Astrocyte (in vitro differentiated cells and primary cell): ENCODE data around the gene ATP2B2. TPM values are rescaled to one million over a fixed set of nuclear protein-coding genes. Genes with fewer than 3 reads are reported as not detected.

Experiments
- DNase-seq: peaks from one replicate; pipeline ENCODE4 v3.0.0-alpha.2; 2010; ENCODE audit warnings: low read depth
- FAIRE-seq: peaks from 2 replicates; lab custom pipeline; 2011; peaks lifted over from hg19 to GRCh38; lab: Jason Lieb, UNC
- H2AFZ ChIP-seq: 2 replicates; pipeline ENCODE4 v1.6.0; 2012; ENCODE audit warnings: low read depth, low read length, inconsistent platforms
- H3K27ac ChIP-seq: 2 replicates; pipeline ENCODE4 v1.5.1; 2011; ENCODE audit warnings: low read depth, low read length, inconsistent platforms
- H3K27me3 ChIP-seq: 2 replicates; pipeline ENCODE4 v1.6.0; 2011; ENCODE audit warnings: low read length, inconsistent platforms; ENCODE audit not compliant: insufficient read depth
- H3K36me3 ChIP-seq: 2 replicates; pipeline ENCODE4 v1.5.1; 2011; ENCODE audit warnings: low read length, inconsistent platforms; ENCODE audit not compliant: insufficient read depth
- H3K4me1 ChIP-seq: 2 replicates; pipeline ENCODE4 v1.5.1; 2011; ENCODE audit warnings: low read length, inconsistent platforms; ENCODE audit not compliant: insufficient read depth
- H3K4me2 ChIP-seq: 2 replicates; pipeline ENCODE4 v1.6.0; 2012; ENCODE audit warnings: low read length, inconsistent platforms
- H3K4me3 ChIP-seq: 2 replicates; pipeline ENCODE4 v1.5.1; 2011; ENCODE audit warnings: low read depth, mild to moderate bottlenecking, low read length, inconsistent platforms; ENCODE audit not compliant: insufficient read depth
- H3K79me2 ChIP-seq: 2 replicates; pipeline ENCODE4 v1.6.0; 2012; ENCODE audit warnings: mild to moderate bottlenecking, low read length, inconsistent platforms; ENCODE audit not compliant: insufficient read depth
- H3K9ac ChIP-seq: 2 replicates; pipeline ENCODE4 v1.6.0; 2012; ENCODE audit warnings: mild to moderate bottlenecking, low read length, inconsistent platforms
- H3K9me3 ChIP-seq: 2 replicates; pipeline ENCODE4 v1.5.1; 2012; ENCODE audit warnings: low read depth, mild to moderate bottlenecking, low read length, inconsistent platforms; ENCODE audit not compliant: insufficient read depth
- H4K20me1 ChIP-seq: 2 replicates; pipeline ENCODE4 v1.6.0; 2012; ENCODE audit warnings: low read length, inconsistent platforms; ENCODE audit not compliant: insufficient read depth
- H3K27ac Mint-ChIP-seq: one replicate; pipeline ENCODE4 v1.8.0; 2021; ENCODE audit warnings: mild to moderate bottlenecking, mixed read lengths; ENCODE audit not compliant: unreplicated experiment
- H3K27me3 Mint-ChIP-seq: one replicate; pipeline ENCODE4 v1.8.0; 2021; ENCODE audit warnings: low read depth, mixed read lengths; ENCODE audit not compliant: unreplicated experiment
- H3K36me3 Mint-ChIP-seq: one replicate; pipeline ENCODE4 v1.8.0; 2021; ENCODE audit warnings: low read depth, mixed read lengths; ENCODE audit not compliant: unreplicated experiment
- H3K4me1 Mint-ChIP-seq: one replicate; pipeline ENCODE4 v1.8.0; 2021; ENCODE audit warnings: low read depth, mixed read lengths; ENCODE audit not compliant: unreplicated experiment
- H3K4me3 Mint-ChIP-seq: one replicate; pipeline ENCODE4 v1.8.0; 2021; ENCODE audit warnings: mild to moderate bottlenecking, moderate library complexity, mixed read lengths; ENCODE audit not compliant: unreplicated experiment
- H3K9me3 Mint-ChIP-seq: one replicate; pipeline ENCODE4 v1.8.0; 2021; ENCODE audit warnings: mild to moderate bottlenecking, mixed read lengths; ENCODE audit not compliant: unreplicated experiment
- CTCF ChIP-seq: IDR thresholded peaks from 2 replicates; pipeline ENCODE4 v1.5.1; 2011; ENCODE audit warnings: low read depth, mild to moderate bottlenecking, inconsistent platforms, low read length, moderate library complexity; ENCODE audit not compliant: insufficient read depth
- EZH2 ChIP-seq: IDR thresholded peaks from 2 replicates; pipeline ENCODE4 v1.6.1; 2012; ENCODE audit warnings: mild to moderate bottlenecking, low read length, inconsistent platforms; ENCODE audit not compliant: insufficient read depth
- total RNA-seq: library from RNA; stranded (reverse); gene quantifications from 2 replicates; pipeline ENCODE4 v1.2.1, GENCODE V29; 2021

ATP2B2 gene
- total RNA-seq, 1 donor from 2014 or later: 0.05 TPM

GRCh38 chr3:10303105-10303504 is 202.3 kb downstream of the ATP2B2 start:
- H4K20me1 ChIP-seq: peaks cover 86% of the 10 kb centered on the region
- no peaks in the 10 kb centered on the region for H3K27me3 Mint-ChIP-seq
- DNase-seq: no peak
- no peak for FAIRE-seq
- no peak overlapping the region for H3K27ac Mint-ChIP-seq
- no peak overlapping the region for H2AFZ ChIP-seq
- no peak overlapping the region for H3K9ac ChIP-seq
- H3K9me3 Mint-ChIP-seq: no peaks in the 10 kb centered on the region
- peaks cover 13% of the 10 kb centered on the region for H3K79me2 ChIP-seq
- H3K4me3 Mint-ChIP-seq: no peak overlapping the region
- no peaks in the 10 kb centered on the region for H3K27me3 ChIP-seq
- H3K4me1 Mint-ChIP-seq: no peaks in the 10 kb centered on the region
- no peak overlapping the region for H3K4me2 ChIP-seq
- H3K36me3 ChIP-seq: peaks cover 74% of the 10 kb centered on the region
- H3K4me1 ChIP-seq: no peaks in the 10 kb centered on the region
- TF ChIP-seq EZH2 (no peak), CTCF (no peak)
- no peaks in the 10 kb centered on the region for H3K9me3 ChIP-seq
- peaks cover 17% of the 10 kb centered on the region for H3K36me3 Mint-ChIP-seq
- H3K4me3 ChIP-seq: no peak overlapping the region
- no peak overlapping the region for H3K27ac ChIP-seq

- Mint-ChIP-seq H3K9me3 (no peaks in the 10 kb centered on the region), H3K4me1 (no peaks in the 10 kb centered on the region), H3K27me3 (no peaks in the 10 kb centered on the region), H3K4me3 (no peak overlapping the region), H3K36me3 (peaks cover 13% of the 10 kb centered on the region), H3K27ac (no peak overlapping the region)
- H3K4me1 ChIP-seq: no peaks in the 10 kb centered on the region
- H3K27me3 ChIP-seq: no peaks in the 10 kb centered on the region
- no peak overlapping the region for H3K9ac ChIP-seq
- H2AFZ ChIP-seq: no peak overlapping the region
- no peak overlapping the region for H3K27ac ChIP-seq
- peaks cover 11% of the 10 kb centered on the region for H3K79me2 ChIP-seq
- DNase-seq: no peak
- H3K36me3 ChIP-seq: peaks cover 52% of the 10 kb centered on the region
- H3K4me2 ChIP-seq: no peak overlapping the region
- no peak overlapping the region for H3K4me3 ChIP-seq
- no peaks in the 10 kb centered on the region for H3K9me3 ChIP-seq
- no peak for FAIRE-seq
- TF ChIP-seq EZH2 (no peak), CTCF (no peak)
- H4K20me1 ChIP-seq: peaks cover 62% of the 10 kb centered on the region
Measured at GRCh38 chr3:10300087-10300486, 205.3 kb downstream of the ATP2B2 start.

- Histone ChIP-seq H3K9ac (no peak overlapping the region), H3K27me3 (no peaks in the 10 kb centered on the region), H3K4me2 (no peak overlapping the region), H3K4me3 (no peak overlapping the region), H3K36me3 (peaks cover 48% of the 10 kb centered on the region), H3K4me1 (no peaks in the 10 kb centered on the region), H3K9me3 (no peaks in the 10 kb centered on the region), H2AFZ (no peak overlapping the region), H4K20me1 (peaks cover 58% of the 10 kb centered on the region), H3K27ac (no peak overlapping the region), H3K79me2 (peaks cover 11% of the 10 kb centered on the region)
- Mint-ChIP-seq H3K4me1 (no peaks in the 10 kb centered on the region), H3K9me3 (no peaks in the 10 kb centered on the region), H3K4me3 (no peak overlapping the region), H3K27ac (no peak overlapping the region), H3K27me3 (no peaks in the 10 kb centered on the region), H3K36me3 (peaks cover 12% of the 10 kb centered on the region)
- FAIRE-seq: no peak
- DNase-seq: no peak
- TF ChIP-seq CTCF (no peak), EZH2 (no peak)
Measured at GRCh38 chr3:10299679-10300078, 205.7 kb downstream of the ATP2B2 start.
